WTC11 (cell line): ENCODE data around the gene ANKRD49. TPM values are rescaled to one million over a fixed set of nuclear protein-coding genes. Genes with fewer than 3 reads are reported as not detected.

Experiments used
- ATAC-seq: fragments of 200-7000 bp; cut with Tn5 transposase; 2 replicates; pipeline ENCODE4 v1.10.0; 2021; ENCODE audit warnings: mild to moderate bottlenecking, moderate library complexity
- CTCF ChIA-PET: fragments of 300-600 bp; sonication (Branson Sonifier 250); formaldehyde crosslinking; loops from one replicate; lab custom pipeline; 2021; ENCODE audit warnings: antibody characterized with exemption; lab: Charles Lee
- POLR2A ChIA-PET: fragments of 350-600 bp; sonication (Branson Sonifier 250); formaldehyde crosslinking; loops from one replicate; lab custom pipeline; 2021; ENCODE audit warnings: antibody characterized with exemption; lab: Charles Lee
- DNase-seq: peaks from one replicate; pipeline ENCODE4 v3.0.0; 2021; ENCODE audit warnings: low spot score
- H3K27ac Mint-ChIP-seq: 2 replicates; pipeline ENCODE4 v1.8.0; 2021; ENCODE audit warnings: mixed read lengths
- H3K27me3 Mint-ChIP-seq: 2 replicates; pipeline ENCODE4 v1.8.0; 2021; ENCODE audit warnings: low read depth, mild to moderate bottlenecking, moderate library complexity, mixed read lengths
- H3K36me3 Mint-ChIP-seq: 2 replicates; pipeline ENCODE4 v1.8.0; 2021; ENCODE audit warnings: mixed read lengths
- H3K4me1 Mint-ChIP-seq: 2 replicates; pipeline ENCODE4 v1.8.0; 2022; ENCODE audit warnings: mixed read lengths
- H3K4me3 Mint-ChIP-seq: 2 replicates; pipeline ENCODE4 v1.8.0; 2021; ENCODE audit warnings: mild to moderate bottlenecking, moderate library complexity, mixed read lengths
- H3K9me3 Mint-ChIP-seq: 2 replicates; pipeline ENCODE4 v1.8.0; 2021; ENCODE audit warnings: mixed read lengths
- ATF1 ChIP-seq: sonication (generic); formaldehyde crosslinking; IDR thresholded peaks from 2 replicates; pipeline ENCODE4 v1.8.1; 2023; ENCODE audit warnings: mild to moderate bottlenecking, moderate library complexity, missing genetic modification reagents
- ATF2 ChIP-seq: sonication (generic); formaldehyde crosslinking; IDR thresholded peaks from 2 replicates; pipeline ENCODE4 v1.8.1; 2022; ENCODE audit warnings: low read depth, missing genetic modification reagents, borderline replicate concordance
- CREM ChIP-seq: sonication (generic); formaldehyde crosslinking; IDR thresholded peaks from 2 replicates; pipeline ENCODE4 v1.8.1; 2022; ENCODE audit warnings: mild to moderate bottlenecking, missing genetic modification reagents, moderate library complexity
- E2F4 ChIP-seq: sonication (generic); formaldehyde crosslinking; IDR thresholded peaks from 2 replicates; pipeline ENCODE4 v1.8.1; 2022; ENCODE audit warnings: low read depth, mild to moderate bottlenecking, moderate library complexity, missing genetic modification reagents, borderline replicate concordance
- E2F5 ChIP-seq: sonication (generic); formaldehyde crosslinking; IDR thresholded peaks from 2 replicates; pipeline ENCODE4 v1.8.1; 2022; ENCODE audit warnings: mild to moderate bottlenecking, moderate library complexity, missing genetic modification reagents
- ELF4 ChIP-seq: sonication (generic); formaldehyde crosslinking; IDR thresholded peaks from 2 replicates; pipeline ENCODE4 v1.8.1; 2022; ENCODE audit warnings: low read depth, mild to moderate bottlenecking, moderate library complexity, missing genetic modification reagents
- ESRRA ChIP-seq: sonication (generic); formaldehyde crosslinking; IDR thresholded peaks from 2 replicates; pipeline ENCODE4 v1.8.1; 2022; ENCODE audit warnings: mild to moderate bottlenecking, missing genetic modification reagents, borderline replicate concordance
- FOXJ3 ChIP-seq: sonication (generic); formaldehyde crosslinking; IDR thresholded peaks from 2 replicates; pipeline ENCODE4 v1.9.0; 2021; ENCODE audit warnings: missing genetic modification reagents, mild to moderate bottlenecking, borderline replicate concordance
- FOXK1 ChIP-seq: sonication (generic); formaldehyde crosslinking; IDR thresholded peaks from 2 replicates; pipeline ENCODE4 v1.8.0; 2022; ENCODE audit warnings: mild to moderate bottlenecking, moderate library complexity, missing genetic modification reagents
- FOXP4 ChIP-seq: sonication (generic); formaldehyde crosslinking; IDR thresholded peaks from 2 replicates; pipeline ENCODE4 v1.8.0; 2022; ENCODE audit warnings: mild to moderate bottlenecking, missing genetic modification reagents
- GABPB1 ChIP-seq: sonication (generic); formaldehyde crosslinking; IDR thresholded peaks from 2 replicates; pipeline ENCODE4 v1.8.1; 2023; ENCODE audit warnings: mild to moderate bottlenecking, missing genetic modification reagents
- GTF2I ChIP-seq: fragments of 250-450 bp; sonication (Bioruptor Pico); conservative IDR thresholded peaks from 2 replicates; pipeline ENCODE4 v1.4.0; 2021; ENCODE audit warnings: mild to moderate bottlenecking
- KAT7 ChIP-seq: sonication (generic); formaldehyde crosslinking; IDR thresholded peaks from 2 replicates; pipeline ENCODE4 v1.8.1; 2023; ENCODE audit warnings: missing genetic modification reagents, mild to moderate bottlenecking, borderline replicate concordance
- MAX ChIP-seq: sonication (generic); formaldehyde crosslinking; IDR thresholded peaks from 2 replicates; pipeline ENCODE4 v1.8.0; 2022; ENCODE audit warnings: mild to moderate bottlenecking, missing genetic modification reagents
- MXD4 ChIP-seq: fragments of 250-450 bp; sonication (Bioruptor Pico); IDR thresholded peaks from 2 replicates; pipeline ENCODE4 v1.8.0; 2021; ENCODE audit warnings: mild to moderate bottlenecking, moderate library complexity, borderline replicate concordance
- NFATC4 ChIP-seq: fragments of 250-450 bp; sonication (Bioruptor Pico); IDR thresholded peaks from 2 replicates; pipeline ENCODE4 v1.9.0; 2021; ENCODE audit warnings: mild to moderate bottlenecking
- NFE2L1 ChIP-seq: sonication (generic); formaldehyde crosslinking; IDR thresholded peaks from 2 replicates; pipeline ENCODE4 v1.8.1; 2023; ENCODE audit warnings: missing genetic modification reagents
- NR1H2 ChIP-seq: sonication (generic); formaldehyde crosslinking; IDR thresholded peaks from 2 replicates; pipeline ENCODE4 v1.9.0; 2021; ENCODE audit warnings: mild to moderate bottlenecking, moderate library complexity, missing genetic modification reagents
- OVOL2 ChIP-seq: fragments of 250-450 bp; sonication (Bioruptor Pico); IDR thresholded peaks from 2 replicates; pipeline ENCODE4 v1.9.0; 2021; ENCODE audit warnings: mild to moderate bottlenecking, borderline replicate concordance
- PRDM15 ChIP-seq: sonication (generic); formaldehyde crosslinking; IDR thresholded peaks from 2 replicates; pipeline ENCODE4 v1.8.0; 2022; ENCODE audit warnings: missing genetic modification reagents
- RELA ChIP-seq: sonication (generic); formaldehyde crosslinking; IDR thresholded peaks from 2 replicates; pipeline ENCODE4 v1.8.1; 2022; ENCODE audit warnings: missing genetic modification reagents, mild to moderate bottlenecking, borderline replicate concordance
- RORB ChIP-seq: fragments of 250-450 bp; sonication (Bioruptor Pico); IDR thresholded peaks from 2 replicates; pipeline ENCODE4 v1.9.0; 2021; ENCODE audit warnings: mild to moderate bottlenecking
- SOX15 ChIP-seq: fragments of 250-450 bp; sonication (Bioruptor Pico); IDR thresholded peaks from 2 replicates; pipeline ENCODE4 v1.9.0; 2021; ENCODE audit warnings: mild to moderate bottlenecking
- SP1 ChIP-seq: sonication (generic); formaldehyde crosslinking; conservative IDR thresholded peaks from 2 replicates; pipeline ENCODE4 v1.8.1; 2022; ENCODE audit warnings: missing genetic modification reagents
- ZBTB43 ChIP-seq: sonication (generic); formaldehyde crosslinking; IDR thresholded peaks from 2 replicates; pipeline ENCODE4 v1.8.1; 2023; ENCODE audit warnings: mild to moderate bottlenecking, missing genetic modification reagents
- ZNF263 ChIP-seq: sonication (generic); formaldehyde crosslinking; IDR thresholded peaks from 2 replicates; pipeline ENCODE4 v1.8.1; 2022; ENCODE audit warnings: low read depth, mild to moderate bottlenecking, moderate library complexity, missing genetic modification reagents
- ZNF396 ChIP-seq: fragments of 250-450 bp; sonication (Bioruptor Pico); IDR thresholded peaks from 2 replicates; pipeline ENCODE4 v1.8.0; 2021; ENCODE audit warnings: mild to moderate bottlenecking, moderate library complexity, borderline replicate concordance
- ZNF416 ChIP-seq: fragments of 250-450 bp; sonication (Bioruptor Pico); IDR thresholded peaks from 2 replicates; pipeline ENCODE4 v1.9.0; 2021; ENCODE audit warnings: mild to moderate bottlenecking, inconsistent platforms
- ZNF423 ChIP-seq: fragments of 250-450 bp; sonication (Bioruptor Pico); IDR thresholded peaks from 2 replicates; pipeline ENCODE4 v2.1.2; 2022; ENCODE audit warnings: mild to moderate bottlenecking, moderate library complexity
- total RNA-seq: library from RNA; stranded (reverse); gene quantifications from 3 replicates; pipeline ENCODE4 v1.2.3, GENCODE V29; 2021

Gene ANKRD49
- total RNA-seq, 1 experiment from 2014 or later: 9.5 TPM

- POLR2A ChIA-PET: no interaction called here
- Mint-ChIP-seq H3K9me3 (no peaks in the 10 kb centered on the region), H3K4me3 (no peak overlapping the region)
These were observed 45.6 kb downstream of the ANKRD49 start for GRCh38 chr11:94539420-94539819.

GRCh38 chr11:94543695-94544645, 50.2 kb downstream of the ANKRD49 start, which contains the start of gene FUT4:
Gene FUT4, plus strand, starts transcription at chr11:94543921. Its CDS starts 213 bp downstream, at chr11:94544134.
- POLR2A ChIA-PET: interaction anchor here (0.7 to 1.2 kb wide), 2 partner anchors 23 to 50 kb away, joined by 3 read pairs; no protein-coding TSS in a partner anchor
- TF ChIP-seq PRDM15 (CRISPR knock-in tag) (peak; percentile 77; the same call in 1 of the 2 replicates), NFE2L1 (peak; percentile 85), GTF2I (CRISPR knock-in tag) (no peak), ELF4 (CRISPR knock-in tag) (no peak), SP1 (CRISPR knock-in tag) (peak; percentile 30), E2F4 (CRISPR knock-in tag) (peak; percentile 65; the same call in 1 of the 2 replicates), FOXP4 (CRISPR knock-in tag) (peak; percentile 77), ATF1 (no peak), OVOL2 (CRISPR knock-in tag) (no peak), ATF2 (no peak)

More at GRCh38 chr11:94539420-94539819, 45.6 kb downstream of the ANKRD49 start:
- CTCF ChIA-PET: no interaction called here
- no peak overlapping the region for H3K27ac Mint-ChIP-seq
- peaks cover 14% of the 10 kb centered on the region for H3K4me1 Mint-ChIP-seq
- DNase-seq (no peak), ATAC-seq (no peak)
- peaks cover 23% of the 10 kb centered on the region for H3K27me3 Mint-ChIP-seq
- TF ChIP-seq ZNF396 (CRISPR knock-in tag) (no peak), RELA (CRISPR knock-in tag) (no peak), NFATC4 (CRISPR knock-in tag) (no peak), SOX15 (no peak), MAX (CRISPR knock-in tag) (no peak), KAT7 (CRISPR knock-in tag) (no peak), GABPB1 (no peak), RORB (CRISPR knock-in tag) (no peak), GTF2I (CRISPR knock-in tag) (no peak), E2F5 (CRISPR knock-in tag) (no peak), ZNF416 (CRISPR knock-in tag) (no peak), ZBTB43 (CRISPR knock-in tag) (no peak), ZNF263 (CRISPR knock-in tag) (no peak), ESRRA (CRISPR knock-in tag) (no peak), FOXK1 (no peak), ZNF423 (CRISPR knock-in tag) (no peak), FOXJ3 (no peak), NR1H2 (CRISPR knock-in tag) (no peak), CREM (CRISPR knock-in tag) (no peak), MXD4 (CRISPR knock-in tag) (no peak)
- H3K36me3 Mint-ChIP-seq: no peaks in the 10 kb centered on the region

More at GRCh38 chr11:94543695-94544645, 50.2 kb downstream of the ANKRD49 start, which contains the start of gene FUT4:
- Mint-ChIP-seq H3K27ac (peak within 1 kb of the TSS; percentile 99), H3K36me3 (no peaks in the 10 kb centered on the region), H3K9me3 (no peaks in the 10 kb centered on the region), H3K4me1 (peaks cover 30% of the 10 kb centered on the region), H3K4me3 (peak within 1 kb of the TSS; percentile 97), H3K27me3 (peaks cover 47% of the 10 kb centered on the region)
- ATAC-seq (peak; percentile 88), DNase-seq (peak; percentile 87)
- CTCF ChIA-PET: interaction anchor here (0.6 to 1.8 kb wide), 5 partner anchors 9 to 27 kb away, joined by 3 to 5 read pairs (median 4); no protein-coding TSS in a partner anchor
